ENCODE results near the gene UBE2U. TPM values are rescaled to one million over a fixed set of nuclear protein-coding genes. Genes with fewer than 3 reads are reported as not detected.
A peak's percentile ranks its signal among the peaks of the same experiment; 100 is the strongest.

UBE2U gene
- total RNA-seq, 1 experiment from 2014 or later: not detected

GRCh38 chr1:64182207-64182606 lies 21.2 kb upstream of the UBE2U start:
- ChIA-PET CTCF (interaction anchor here (1.0 to 1.6 kb wide), 4 partner anchors 20 to 490 kb away, joined by 3 to 10 read pairs (median 4); no protein-coding TSS in a partner anchor), POLR2A (interaction anchor here (1.5 kb wide), 1 partner anchor 15 kb away, joined by 5 read pairs; no protein-coding TSS in a partner anchor)
- no peak for TF ChIP-seq CTCF (IDR thresholded peaks at IDR 0.05; ENCODE audit: unreplicated experiment)
- Mint-ChIP-seq H3K4me3 (ENCODE audit: unreplicated experiment) (no peak overlapping the region), H3K4me1 (ENCODE audit: insufficient read depth, unreplicated experiment) (no peaks in the 10 kb centered on the region), H3K27ac (ENCODE audit: low read depth, unreplicated experiment) (no peak overlapping the region), H3K27me3 (ENCODE audit: insufficient read depth, unreplicated experiment) (no peaks in the 10 kb centered on the region), H3K36me3 (ENCODE audit: insufficient read depth, unreplicated experiment) (peaks cover 5% of the 10 kb centered on the region), H3K9me3 (ENCODE audit: unreplicated experiment) (no peaks in the 10 kb centered on the region)
- no peak for DNase-seq (ENCODE audit: unreplicated experiment)
- no TSS peak for BruUV-seq (replicated peaks)
- intact Hi-C loops (cut with micrococcal nuclease): no loop called here

- no peak for TF ChIP-seq CTCF (IDR thresholded peaks at IDR 0.05; ENCODE audit: unreplicated experiment)
- intact Hi-C loops (cut with micrococcal nuclease): no loop called here
- Mint-ChIP-seq H3K4me3 (ENCODE audit: unreplicated experiment) (no peak overlapping the region), H3K27me3 (ENCODE audit: insufficient read depth, unreplicated experiment) (no peaks in the 10 kb centered on the region), H3K27ac (ENCODE audit: low read depth, unreplicated experiment) (no peak overlapping the region), H3K4me1 (ENCODE audit: insufficient read depth, unreplicated experiment) (no peaks in the 10 kb centered on the region), H3K9me3 (ENCODE audit: unreplicated experiment) (no peaks in the 10 kb centered on the region), H3K36me3 (ENCODE audit: insufficient read depth, unreplicated experiment) (no peaks in the 10 kb centered on the region)
- ChIA-PET POLR2A (interaction anchor here (1.2 kb wide), 1 partner anchor 11 kb away, joined by 3 read pairs; no protein-coding TSS in a partner anchor), CTCF (interaction anchor here (0.6 to 1.7 kb wide), 5 partner anchors 20 to 521 kb away, joined by 4 to 7 read pairs (median 5); no protein-coding TSS in a partner anchor)
- no peak for DNase-seq (ENCODE audit: unreplicated experiment)
- BruUV-seq (replicated peaks): no TSS peak
Measured at GRCh38 chr1:64183395-64184002, 19.9 kb upstream of the UBE2U start.

GRCh38 chr1:64184003-64184440 lies 19.4 kb upstream of the UBE2U start:
- peak; percentile 80 for DNase-seq (ENCODE audit: unreplicated experiment)
- no peaks in the 10 kb centered on the region for H3K36me3 Mint-ChIP-seq (ENCODE audit: insufficient read depth, unreplicated experiment)
- ChIA-PET POLR2A (interaction anchor here (1.2 kb wide), 1 partner anchor 11 kb away, joined by 3 read pairs; no protein-coding TSS in a partner anchor), CTCF (interaction anchor here (0.6 to 1.7 kb wide), 8 partner anchors 15 to 521 kb away, joined by 3 to 7 read pairs (median 4); no protein-coding TSS in a partner anchor)
- BruUV-seq (replicated peaks): no TSS peak
- no peaks in the 10 kb centered on the region for H3K27me3 Mint-ChIP-seq (ENCODE audit: insufficient read depth, unreplicated experiment)
- TF ChIP-seq CTCF (IDR thresholded peaks at IDR 0.05; ENCODE audit: unreplicated experiment): no peak
- H3K4me3 Mint-ChIP-seq (ENCODE audit: unreplicated experiment): no peak overlapping the region
- H3K9me3 Mint-ChIP-seq (ENCODE audit: unreplicated experiment): no peaks in the 10 kb centered on the region
- H3K27ac Mint-ChIP-seq (ENCODE audit: low read depth, unreplicated experiment): no peak overlapping the region
- intact Hi-C loops (cut with micrococcal nuclease): no loop called here
- no peaks in the 10 kb centered on the region for H3K4me1 Mint-ChIP-seq (ENCODE audit: insufficient read depth, unreplicated experiment)

- intact Hi-C loops (cut with micrococcal nuclease): no loop called here
- H3K27me3 Mint-ChIP-seq (ENCODE audit: insufficient read depth, unreplicated experiment): no peaks in the 10 kb centered on the region
- ChIA-PET POLR2A (no interaction called here), CTCF (interaction anchor here (0.6 to 0.8 kb wide), 2 partner anchors 49 to 78 kb away, joined by 3 to 4 read pairs; no protein-coding TSS in a partner anchor)
- H3K9me3 Mint-ChIP-seq (ENCODE audit: unreplicated experiment): no peaks in the 10 kb centered on the region
- BruUV-seq (replicated peaks): no TSS peak
- H3K4me1 Mint-ChIP-seq (ENCODE audit: insufficient read depth, unreplicated experiment): no peaks in the 10 kb centered on the region
- H3K4me3 Mint-ChIP-seq (ENCODE audit: unreplicated experiment): no peak overlapping the region
- no peak for TF ChIP-seq CTCF (IDR thresholded peaks at IDR 0.05; ENCODE audit: unreplicated experiment)
- H3K27ac Mint-ChIP-seq (ENCODE audit: low read depth, unreplicated experiment): no peak overlapping the region
- no peaks in the 10 kb centered on the region for H3K36me3 Mint-ChIP-seq (ENCODE audit: insufficient read depth, unreplicated experiment)
- peak; percentile 28 for DNase-seq (ENCODE audit: unreplicated experiment)
Measured at GRCh38 chr1:64186138-64186897, 17.1 kb upstream of the UBE2U start.

All from MCF 10A (cell line).